Measurements from ENCODE around the gene FPR2. TPM values are rescaled to one million over a fixed set of nuclear protein-coding genes. Genes with fewer than 3 reads are reported as not detected.

FPR2 gene
- total and polyA plus RNA-seq, 9 of the 15 experiments (the other 6 are each of a cell fraction or from before 2014, with no cell fraction given): 0.03 to 0.15 (median 0.07) TPM; not detected in 6

DNA sequence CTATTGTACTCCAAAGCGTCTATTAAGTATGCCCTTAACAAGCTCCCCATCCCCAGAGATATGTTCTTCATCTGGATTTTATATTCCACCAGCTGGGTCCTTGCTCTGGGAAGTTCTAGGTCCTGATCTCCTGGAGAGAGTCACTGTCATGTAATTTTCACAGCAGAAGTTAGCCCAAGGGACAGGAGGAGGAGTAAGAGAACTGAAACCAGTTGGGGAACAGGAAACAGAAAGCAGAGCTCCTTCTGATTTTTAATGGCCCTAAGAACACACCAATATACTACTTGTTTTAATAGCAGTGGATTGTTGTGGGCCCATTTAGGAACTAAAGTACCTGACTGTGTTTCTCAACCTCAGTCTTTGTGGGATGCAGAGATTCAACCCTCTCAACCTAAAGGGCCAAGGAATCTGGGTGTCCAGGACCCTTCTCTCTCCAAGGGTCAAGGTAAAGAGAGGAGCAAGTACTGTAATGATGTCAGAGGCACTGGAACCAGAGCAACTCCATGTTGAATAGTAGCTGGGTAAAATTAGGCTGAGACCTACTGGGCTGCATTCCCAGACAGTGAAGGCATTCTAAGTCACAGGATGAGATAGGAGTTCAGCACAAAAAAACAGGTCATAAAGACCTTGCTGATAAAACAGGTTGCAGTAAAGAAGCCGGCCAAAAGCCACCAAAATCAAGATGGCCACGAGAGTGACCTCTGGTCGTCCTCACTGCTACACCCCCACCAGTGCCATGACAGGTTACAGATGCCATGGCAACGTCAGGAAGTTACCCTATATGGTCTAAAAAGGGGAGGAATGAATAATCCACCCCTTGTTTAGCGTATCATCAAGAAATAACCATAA, 25.9 kb downstream of the FPR2 start (continued):
- no peak for TF ChIP-seq IRF1 (CRISPR knock-in tag; IDR thresholded peaks at IDR 0.05; ENCODE audit: borderline replicate concordance)
- TF ChIP-seq RHOXF2B (CRISPR knock-in tag; conservative IDR thresholded peaks at IDR 0.05): peak; percentile 83; the same call in 1 of the 2 replicates
- no peak for TF ChIP-seq KLF16 (IDR thresholded peaks at IDR 0.05)
- no peak for TF ChIP-seq ZMIZ1 (IDR thresholded peaks at IDR 0.05; ENCODE audit: low read depth in 2 of 2, low read length in 2 of 2)
- no peak for TF ChIP-seq GATAD2B (IDR thresholded peaks at IDR 0.05; ENCODE audit: borderline replicate concordance)
- TF ChIP-seq HMG20B (CRISPR knock-in tag; IDR thresholded peaks at IDR 0.05): peak; percentile 73; the same call in 1 of the 2 replicates
- peak; percentile 95 for TF ChIP-seq DIDO1 (tag; IDR thresholded peaks at IDR 0.05; ENCODE audit: low read depth)
- peak; percentile 96 for TF ChIP-seq THRB (CRISPR knock-in tag; conservative IDR thresholded peaks at IDR 0.05)
- TF ChIP-seq, protein P1, sequence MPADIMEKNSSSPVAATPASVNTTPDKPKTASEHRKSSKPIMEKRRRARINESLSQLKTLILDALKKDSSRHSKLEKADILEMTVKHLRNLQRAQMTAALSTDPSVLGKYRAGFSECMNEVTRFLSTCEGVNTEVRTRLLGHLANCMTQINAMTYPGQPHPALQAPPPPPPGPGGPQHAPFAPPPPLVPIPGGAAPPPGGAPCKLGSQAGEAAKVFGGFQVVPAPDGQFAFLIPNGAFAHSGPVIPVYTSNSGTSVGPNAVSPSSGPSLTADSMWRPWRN (IDR thresholded peaks at IDR 0.05; ENCODE audit: low read depth): no peak
- no peak for TF ChIP-seq MBD1 (CRISPR knock-in tag; IDR thresholded peaks at IDR 0.05)
- TF ChIP-seq NCOA1 (IDR thresholded peaks at IDR 0.05; ENCODE audit: low read depth): no peak
- TF ChIP-seq ZNF174 (CRISPR knock-in tag; IDR thresholded peaks at IDR 0.05): no peak
- no peak for TF ChIP-seq ZNF253 (CRISPR knock-in tag; conservative IDR thresholded peaks at IDR 0.05)
- no peak for TF ChIP-seq ZNF146 (CRISPR knock-in tag; IDR thresholded peaks at IDR 0.05; ENCODE audit: unreplicated experiment)
- TF ChIP-seq, protein P2, sequence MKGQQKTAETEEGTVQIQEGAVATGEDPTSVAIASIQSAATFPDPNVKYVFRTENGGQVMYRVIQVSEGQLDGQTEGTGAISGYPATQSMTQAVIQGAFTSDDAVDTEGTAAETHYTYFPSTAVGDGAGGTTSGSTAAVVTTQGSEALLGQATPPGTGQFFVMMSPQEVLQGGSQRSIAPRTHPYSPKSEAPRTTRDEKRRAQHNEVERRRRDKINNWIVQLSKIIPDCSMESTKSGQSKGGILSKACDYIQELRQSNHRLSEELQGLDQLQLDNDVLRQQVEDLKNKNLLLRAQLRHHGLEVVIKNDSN (CRISPR knock-in tag; IDR thresholded peaks at IDR 0.05): no peak
- TF ChIP-seq RAD51 (IDR thresholded peaks at IDR 0.05; ENCODE audit: borderline replicate concordance, low read depth): no peak
- no peak for TF ChIP-seq TRIM28 (IDR thresholded peaks at IDR 0.05)
- no peak for TF ChIP-seq RCOR1 (IDR thresholded peaks at IDR 0.05; ENCODE audit: borderline replicate concordance in 1 of 2, low read depth in 2 of 2, low read length in 2 of 2)
- TF ChIP-seq CTBP1 (IDR thresholded peaks at IDR 0.05; ENCODE audit: borderline replicate concordance): 0 out of 2 replicates have a peak, but pooled peaks have one; percentile 14
- TF ChIP-seq ZNF282 (CRISPR knock-in tag; IDR thresholded peaks at IDR 0.05): no peak

All from K562 (cell line).